Spinal cord (tissue), 10 donors: ENCODE results near the gene TMEM243. TPM values are rescaled to one million over a fixed set of nuclear protein-coding genes. Genes with fewer than 3 reads are reported as not detected.

Source experiments
- DNase-seq, 6 donors: peaks; one replicate each; pipeline versions ENCODE4 v3.0.0 to v3.0.0-alpha.2; 2013 to 2015; ENCODE audit warnings: low spot score in 6 of 6, low read depth in 4 of 6
- H3K27ac ChIP-seq: one replicate; pipeline ENCODE4 v1.5.1; 2013; ENCODE audit warnings: low read depth, low read length, control low read depth
- H3K27me3 ChIP-seq: one replicate; pipeline ENCODE4 v1.6.1; 2013; ENCODE audit warnings: low read length; ENCODE audit not compliant: control insufficient read depth, insufficient read depth
- H3K36me3 ChIP-seq: one replicate; pipeline ENCODE4 v1.6.1; 2013; ENCODE audit warnings: low read length; ENCODE audit not compliant: control insufficient read depth, insufficient read depth
- H3K4me1 ChIP-seq: one replicate; pipeline ENCODE4 v1.6.1; 2013; ENCODE audit warnings: low read length; ENCODE audit not compliant: control insufficient read depth, insufficient read depth
- H3K4me3 ChIP-seq: one replicate; pipeline ENCODE4 v1.5.1; 2013; ENCODE audit warnings: low read depth, low read length, control low read depth
- H3K9me3 ChIP-seq: one replicate; pipeline ENCODE4 v1.6.1; 2013; ENCODE audit warnings: low read length; ENCODE audit not compliant: control insufficient read depth, insufficient read depth
- WGBS: methylation state at CpG from one replicate; pipeline ENCODE4 v1.1.5; 2013; ENCODE audit warnings: missing lambda C conversion rate; ENCODE audit not compliant: insufficient coverage; 5-methylcytosine and 5-hydroxymethylcytosine counted together
- polyA plus RNA-seq, 2 donors: library from polyadenylated mRNA; unstranded; fragments of 120-200 nt; gene quantifications; one replicate each; pipeline ENCODE4 v1.2.1, GENCODE V29; 2013; ENCODE audit not compliant: insufficient read length in 2 of 2
- total RNA-seq, 2 donors: library from RNA; depleted of rRNA in 1 of 2; stranded (reverse); fragments of 120-200 nt in 1 of 2; fragments of >200 nt in 1 of 2; gene quantifications; one replicate each; pipeline versions ENCODE4 v1.2.3 to v1.2.4, GENCODE V29; 2013 to 2014
- donor health status: healthy.

TMEM243 gene
- total and polyA plus RNA-seq, 4 donors = 17.4 to 20.9 (median 18.5) TPM

- Histone ChIP-seq H3K4me1 (peaks cover 16% of the 10 kb centered on the region), H3K9me3 (no peaks in the 10 kb centered on the region), H3K4me3 (no peak overlapping the region), H3K27ac (no peak overlapping the region), H3K27me3 (peaks cover 19% of the 10 kb centered on the region), H3K36me3 (no peaks in the 10 kb centered on the region)
- DNase-seq = no peak
- 83% methylated on average over 2 of the region's 3 CpGs for WGBS
Observed at GRCh38 chr7:87226495-87226894, 7.0 kb upstream of the TMEM243 start.

GRCh38 chr7:87225696-87226095 lies 6.2 kb upstream of the TMEM243 start:
- Histone ChIP-seq H3K36me3 (no peaks in the 10 kb centered on the region), H3K4me3 (no peak overlapping the region), H3K27ac (no peak overlapping the region), H3K9me3 (no peaks in the 10 kb centered on the region), H3K27me3 (peaks cover 19% of the 10 kb centered on the region), H3K4me1 (peaks cover 12% of the 10 kb centered on the region)
- WGBS = no CpG with 5 or more reads among the region's 1 CpG
- DNase-seq = no peak

- no peak for DNase-seq
- H3K36me3 ChIP-seq = no peaks in the 10 kb centered on the region
- WGBS = no CpG with 5 or more reads among the region's 1 CpG
- no peak overlapping the region for H3K4me3 ChIP-seq
- H3K9me3 ChIP-seq = no peaks in the 10 kb centered on the region
- no peak overlapping the region for H3K27ac ChIP-seq
- H3K4me1 ChIP-seq = peaks cover 7% of the 10 kb centered on the region
- H3K27me3 ChIP-seq = peaks cover 19% of the 10 kb centered on the region
Observed at GRCh38 chr7:87223666-87224065, 4.1 kb upstream of the TMEM243 start.

GRCh38 chr7:87220734-87221215 lies 1.2 kb upstream of the TMEM243 start:
- Histone ChIP-seq H3K4me3 (peak overlapping the region; percentile 76), H3K4me1 (peaks cover 7% of the 10 kb centered on the region), H3K36me3 (no peaks in the 10 kb centered on the region), H3K9me3 (no peaks in the 10 kb centered on the region), H3K27ac (no peak overlapping the region), H3K27me3 (peaks cover 17% of the 10 kb centered on the region)
- 5% methylated on average over 8 of the region's 17 CpGs for WGBS
- peak in 3 of 6 donors; percentile 9 to 67 (median 44) for DNase-seq

- under 1% methylated on average over 75 of the region's 75 CpGs for WGBS
- Histone ChIP-seq H3K4me1 (peaks cover 7% of the 10 kb centered on the region), H3K27ac (peak overlapping the region; percentile 63), H3K36me3 (no peaks in the 10 kb centered on the region), H3K27me3 (peaks cover 13% of the 10 kb centered on the region), H3K9me3 (no peaks in the 10 kb centered on the region), H3K4me3 (peak overlapping the region; percentile 76)
- DNase-seq = peak in 4 of 6 donors; percentile 63 to 92 (median 79)
Observed at GRCh38 chr7:87220026-87220733, 648 bp upstream of the TMEM243 start.

- WGBS = 12% methylated on average over 14 of the region's 17 CpGs
- Histone ChIP-seq H3K27ac (peak overlapping the region; percentile 54), H3K36me3 (no peaks in the 10 kb centered on the region), H3K4me3 (peak overlapping the region; percentile 76), H3K9me3 (no peaks in the 10 kb centered on the region), H3K4me1 (peaks cover 7% of the 10 kb centered on the region), H3K27me3 (peaks cover 13% of the 10 kb centered on the region)
- peak in 4 of 6 donors; percentile 20 to 51 (median 30) for DNase-seq
Observed at GRCh38 chr7:87218796-87219544, 562 bp downstream of the TMEM243 start.

GRCh38 chr7:87217983-87218653 lies 1.4 kb downstream of the TMEM243 start:
- H3K4me3 ChIP-seq = peak overlapping the region; percentile 76
- H3K27ac ChIP-seq = no peak overlapping the region
- H3K4me1 ChIP-seq = peaks cover 7% of the 10 kb centered on the region
- H3K36me3 ChIP-seq = no peaks in the 10 kb centered on the region
- no peak for DNase-seq
- no peaks in the 10 kb centered on the region for H3K9me3 ChIP-seq
- H3K27me3 ChIP-seq = peaks cover 11% of the 10 kb centered on the region
- 88% methylated on average over 1 of the region's 9 CpGs for WGBS

GRCh38 chr7:87216701-87217508 lies 2.6 kb downstream of the TMEM243 start:
- WGBS = 86% methylated on average over 4 of the region's 5 CpGs
- no peaks in the 10 kb centered on the region for H3K9me3 ChIP-seq
- H3K27me3 ChIP-seq = peaks cover 1% of the 10 kb centered on the region
- H3K4me1 ChIP-seq = peaks cover 7% of the 10 kb centered on the region
- H3K4me3 ChIP-seq = no peak overlapping the region
- no peak for DNase-seq
- no peak overlapping the region for H3K27ac ChIP-seq
- no peaks in the 10 kb centered on the region for H3K36me3 ChIP-seq

- Histone ChIP-seq H3K4me3 (no peak overlapping the region), H3K36me3 (no peaks in the 10 kb centered on the region), H3K4me1 (peaks cover 4% of the 10 kb centered on the region), H3K9me3 (no peaks in the 10 kb centered on the region), H3K27me3 (no peaks in the 10 kb centered on the region), H3K27ac (no peak overlapping the region)
- 100% methylated on average over 1 of the region's 3 CpGs for WGBS
- no peak for DNase-seq
Observed at GRCh38 chr7:87215046-87215445, 4.5 kb downstream of the TMEM243 start.
